GM12878 (cell line): ENCODE data around the gene LYRM4. TPM values are rescaled to one million over a fixed set of nuclear protein-coding genes. Genes with fewer than 3 reads are reported as not detected.

Source experiments
- ATAC-seq: fragments of 200-7000 bp; cut with Tn5 transposase; 3 replicates; pipeline ENCODE4 v1.9.1; 2020; ENCODE audit warnings: mild to moderate bottlenecking, moderate library complexity
- BruUV-seq: library from RNA; stranded (reverse); fragments of 400-500 nt; replicated peaks from 2 replicates; lab custom pipeline; 2021; lab: Mats Ljungman, UMichigan
- CTCF ChIA-PET: fragments of 300-600 bp; sonication (Branson Sonifier 250); formaldehyde crosslinking; extraction: SDS; loops from one replicate; lab custom pipeline; 2021; ENCODE audit warnings: inconsistent platforms; lab: Yijun Ruan, JAX
- POLR2A ChIA-PET: fragments of 350-600 bp; formaldehyde crosslinking; extraction: SDS; loops from one replicate; lab custom pipeline; 2021; ENCODE audit warnings: inconsistent platforms; lab: Charles Lee
- RAD21 ChIA-PET: fragments of 300-600 bp; sonication (Branson Sonifier 250); formaldehyde crosslinking; loops from one replicate; lab custom pipeline; 2023; ENCODE audit warnings: antibody characterized with exemption; ENCODE audit not compliant: unreplicated experiment; lab: Charles Lee
- SMC1A ChIA-PET: fragments of 300-600 bp; sonication (Branson Sonifier 250); formaldehyde crosslinking; loops from one replicate; lab custom pipeline; 2023; ENCODE audit not compliant: unreplicated experiment, uncharacterized antibody; lab: Charles Lee
- DNase-seq: peaks from one replicate; pipeline ENCODE4 v3.0.0-alpha.2; 2011; ENCODE audit warnings: low read depth, low spot score
- FAIRE-seq: peaks from 3 replicates; lab custom pipeline; 2011; peaks lifted over from hg19 to GRCh38; lab: Jason Lieb, UNC
- H2AFZ ChIP-seq: 2 replicates; pipeline ENCODE4 v1.6.0; 2011; ENCODE audit warnings: low read depth, low read length, control low read depth; ENCODE audit not compliant: control insufficient read depth
- H3K27ac ChIP-seq: 2 replicates; pipeline ENCODE4 v1.5.1; 2011; ENCODE audit warnings: control low read depth; ENCODE audit not compliant: control insufficient read depth, insufficient read depth
- H3K27me3 ChIP-seq, 2 experiments: replicated peaks in 1 of 2; 2 replicates each; pipeline versions ENCODE4 v1.6.0 to v1.6.1; 2011; ENCODE audit warnings: low read length in 1 of 2; ENCODE audit not compliant: control insufficient read depth in 2 of 2, insufficient read depth in 2 of 2
- H3K36me3 ChIP-seq, 2 experiments: 2 replicates each; pipeline ENCODE4 v1.5.1; 2011; ENCODE audit warnings: low read length in 1 of 2; ENCODE audit not compliant: control insufficient read depth in 2 of 2, insufficient read depth in 2 of 2
- H3K4me1 ChIP-seq: 2 replicates; pipeline ENCODE4 v1.6.1; 2011; ENCODE audit warnings: mild to moderate bottlenecking, low read length, moderate library complexity, mixed read lengths; ENCODE audit not compliant: control insufficient read depth, insufficient read depth
- H3K4me2 ChIP-seq: 2 replicates; pipeline ENCODE4 v1.6.0; 2011; ENCODE audit warnings: control low read depth; ENCODE audit not compliant: control insufficient read depth, insufficient read depth
- H3K4me3 ChIP-seq: fragments of 200-600 bp; sonication (generic); 2 replicates; pipeline ENCODE4 v1.5.1; 2016
- H3K79me2 ChIP-seq: 2 replicates; pipeline ENCODE4 v1.6.0; 2011; ENCODE audit warnings: low read length; ENCODE audit not compliant: control insufficient read depth, insufficient read depth
- H3K9ac ChIP-seq: 2 replicates; pipeline ENCODE4 v1.8.0; 2011; ENCODE audit warnings: low read length, control low read depth, mixed read lengths; ENCODE audit not compliant: control insufficient read depth, insufficient read depth
- H3K9me3 ChIP-seq: replicated peaks from 3 replicates; pipeline ENCODE4 v1.5.1; 2011; ENCODE audit warnings: mild to moderate bottlenecking, low read length; ENCODE audit not compliant: control insufficient read depth, insufficient read depth
- H4K20me1 ChIP-seq: 2 replicates; pipeline ENCODE4 v1.6.0; 2011; ENCODE audit not compliant: control insufficient read depth, insufficient read depth
- DPF2 ChIP-seq: fragments of 450-650 bp; IDR thresholded peaks from 2 replicates; pipeline ENCODE4 v1.6.1; 2017; ENCODE audit warnings: mild to moderate bottlenecking
- FOXM1 ChIP-seq: IDR thresholded peaks from 2 replicates; pipeline ENCODE4 v1.6.1; 2012; ENCODE audit warnings: low read depth, mild to moderate bottlenecking, inconsistent platforms, low read length, moderate library complexity
- HDAC2 ChIP-seq: fragments of 200-600 bp; sonication (generic); IDR thresholded peaks from 2 replicates; pipeline ENCODE4 v1.6.1; 2017
- HSF1 ChIP-seq: fragments of 150-350 bp; IDR thresholded peaks from 2 replicates; pipeline ENCODE4 v1.6.1; 2014; ENCODE audit warnings: mild to moderate bottlenecking, low read depth, low read length
- IKZF1 ChIP-seq: fragments of 450-650 bp; conservative IDR thresholded peaks from 2 replicates; pipeline ENCODE4 v1.6.1; 2017; ENCODE audit warnings: antibody characterized with exemption, mild to moderate bottlenecking
- PAX8 ChIP-seq: fragments of 450-650 bp; IDR thresholded peaks from 2 replicates; pipeline ENCODE4 v1.6.1; 2017; ENCODE audit warnings: mild to moderate bottlenecking, moderate library complexity
- RFX5 ChIP-seq: IDR thresholded peaks from 2 replicates; pipeline ENCODE4 v1.6.1; 2011; ENCODE audit warnings: low read depth, low read length, improper control_type of control experiment
- SIN3A ChIP-seq: IDR thresholded peaks from 2 replicates; pipeline ENCODE4 v1.6.1; 2012; ENCODE audit warnings: low read depth, low read length, improper control_type of control experiment
- SIX5 ChIP-seq: IDR thresholded peaks from 2 replicates; pipeline ENCODE4 v1.6.1; 2011; ENCODE audit warnings: mild to moderate bottlenecking, low read depth, low read length, moderate library complexity; ENCODE audit not compliant: severe bottlenecking
- SMAD1 ChIP-seq: fragments of 450-650 bp; IDR thresholded peaks from 2 replicates; pipeline ENCODE4 v1.6.1; 2018; ENCODE audit warnings: mild to moderate bottlenecking, low read depth; ENCODE audit not compliant: partially characterized antibody
- STAT1 ChIP-seq: fragments of 450-650 bp; conservative IDR thresholded peaks from 2 replicates; pipeline ENCODE4 v1.6.1; 2014; ENCODE audit warnings: antibody characterized with exemption, mild to moderate bottlenecking
- USF1 ChIP-seq: IDR thresholded peaks from 2 replicates; pipeline ENCODE4 v1.6.1; 2011; ENCODE audit warnings: borderline replicate concordance, low read depth, mild to moderate bottlenecking, moderate library complexity, mixed read lengths, low read length; ENCODE audit not compliant: insufficient read depth; ENCODE audit errors: extremely low read length
- ZNF622 ChIP-seq: fragments of 450-650 bp; IDR thresholded peaks from 2 replicates; pipeline ENCODE4 v1.6.1; 2017; ENCODE audit warnings: mild to moderate bottlenecking, inconsistent platforms
- ZSCAN29 ChIP-seq: fragments of 450-650 bp; IDR thresholded peaks from 2 replicates; pipeline ENCODE4 v1.6.1; 2017; ENCODE audit warnings: mild to moderate bottlenecking, moderate library complexity
- ZZZ3 ChIP-seq: IDR thresholded peaks from 2 replicates; pipeline ENCODE4 v1.6.1; 2011; ENCODE audit warnings: low read depth; ENCODE audit not compliant: control insufficient read depth, insufficient read length
- WGBS: methylation state at CpG from one replicate; pipeline ENCODE4 v1.1.6; 2016; ENCODE audit warnings: low lambda C conversion rate; ENCODE audit not compliant: insufficient replicate concordance, insufficient coverage; ENCODE audit errors: missing lambda C conversion rate; 5-methylcytosine and 5-hydroxymethylcytosine counted together
- in situ Hi-C: fragments of 300-500 bp; cut with MboI; formaldehyde crosslinking; loops from 9 replicates; pipeline ENCODE4 v1.14.3; 2018; ENCODE audit warnings: mixed read lengths
- intact Hi-C: fragments of 100-400 bp; cut with micrococcal nuclease; formaldehyde crosslinking; loops from one replicate; pipeline ENCODE4 v1.14.2; 2022; ENCODE audit not compliant: unreplicated experiment
- polyA plus RNA-seq, 11 experiments: library from polyadenylated mRNA; depleted of rRNA in 4 of 11; unstranded in 6 of 11; stranded (reverse) in 5 of 11; fragments of >200 nt; fragmentation: Nextera tagmentation in 4 of 11; fragmentation: Illumina TruSeq in 1 of 11; extraction: Ambion mirVana in 4 of 11; extraction: Trizol in 1 of 11; gene quantifications; 1 replicate in 1 of 11; 2 replicates in 10 of 11; pipeline versions ENCODE4 v1.2.1 to v1.2.3, GENCODE V29; 2011 to 2016; ENCODE audit warnings: inconsistent platforms in 2 of 11, missing spikeins in 2 of 11, low read depth in 1 of 11
- total RNA-seq, 4 experiments: library from RNA; depleted of rRNA in 3 of 4; stranded (reverse); fragments of >200 nt in 3 of 4; fragmentation: Illumina TruSeq in 1 of 4; extraction: Trizol in 1 of 4; gene quantifications; 2 replicates each; pipeline versions ENCODE4 v1.2.1 to v1.2.3, GENCODE V29; 2013 to 2021

LYRM4 gene
- total and polyA plus RNA-seq, 10 of the 15 experiments (the other 5 are each of a cell fraction or from before 2014, with no cell fraction given), result 32.7 to 66.8 (median 44.0) TPM

GRCh38 chr6:5220443-5220842, 40.3 kb downstream of the LYRM4 start:
- FAIRE-seq (no peak), DNase-seq (no peak)
- in situ Hi-C loops, result no loop called here
- Histone ChIP-seq H3K9me3 (no peaks in the 10 kb centered on the region), H3K27me3 (no peaks in the 10 kb centered on the region), H3K36me3 (no peaks in the 10 kb centered on the region; a peak in 1 of 4 replicates), H3K4me2 (no peak overlapping the region), H3K79me2 (no peaks in the 10 kb centered on the region)
- WGBS, result 91% methylated on average over 1 of the region's 1 CpG
- SMC1A ChIA-PET, result interaction anchor here (1.3 to 5.3 kb wide), 2 partner anchors 10 to 83 kb away, joined by 6 to 32 read pairs; no protein-coding TSS in a partner anchor
- no peak for TF ChIP-seq HDAC2
- no peak for TF ChIP-seq ZSCAN29
- no peak for TF ChIP-seq PAX8
- TF ChIP-seq, all 136 proteins: peak for 0
- H3K4me1 ChIP-seq, result no peaks in the 10 kb centered on the region
- POLR2A ChIA-PET, result no interaction called here
- H3K9ac ChIP-seq, result no peak overlapping the region
- no peaks in the 10 kb centered on the region for H4K20me1 ChIP-seq
- no peak overlapping the region for H2AFZ ChIP-seq
- intact Hi-C loops, result no loop called here
- H3K27ac ChIP-seq, result no peak overlapping the region
- H3K4me3 ChIP-seq, result no peak overlapping the region
- no peak for ATAC-seq
- CTCF ChIA-PET, result interaction anchor here (1.2 to 1.6 kb wide), 2 partner anchors 60 to 83 kb away, joined by 3 to 4 read pairs; no protein-coding TSS in a partner anchor
- RAD21 ChIA-PET, result interaction anchor here (1.8 to 4.1 kb wide), 2 partner anchors 159 to 183 kb away, joined by 5 to 10 read pairs; no protein-coding TSS in a partner anchor
- BruUV-seq, result no TSS peak

GRCh38 chr6:5219011-5219691, 41.6 kb downstream of the LYRM4 start:
- intact Hi-C loops, result no loop called here
- no TSS peak for BruUV-seq
- ATAC-seq, result no peak
- no peaks in the 10 kb centered on the region for H4K20me1 ChIP-seq
- FAIRE-seq, result no peak
- H3K4me2 ChIP-seq, result no peak overlapping the region
- WGBS, result 80% methylated on average over 5 of the region's 5 CpGs
- no peak overlapping the region for H3K27ac ChIP-seq
- CTCF ChIA-PET, result interaction anchor here (1.4 to 2.4 kb wide), 6 partner anchors 13 to 161 kb away, joined by 3 to 24 read pairs (median 6); partner anchors contain the start of genes FARS2 and LYRM4
- TF ChIP-seq SMAD1 (no peak), DPF2 (no peak), IKZF1 (no peak), ZNF622 (no peak), HSF1 (no peak), USF1 (no peak), SIN3A (no peak), RFX5 (no peak), STAT1 (no peak), ZZZ3 (no peak), SIX5 (no peak), FOXM1 (no peak)
- TF ChIP-seq, all 136 proteins: peak for 0
- no peak for DNase-seq
- no peaks in the 10 kb centered on the region for H3K4me1 ChIP-seq
- H3K79me2 ChIP-seq, result no peaks in the 10 kb centered on the region
- ChIA-PET POLR2A (interaction anchor here (0.6 kb wide), 1 partner anchor 461 kb away, joined by 6 read pairs; no protein-coding TSS in a partner anchor), RAD21 (interaction anchor here (1.0 to 4.1 kb wide), 4 partner anchors 83 to 184 kb away, joined by 3 to 10 read pairs (median 4); no protein-coding TSS in a partner anchor), SMC1A (interaction anchor here (0.6 to 5.3 kb wide), 8 partner anchors 12 to 1068 kb away, joined by 3 to 32 read pairs (median 4); no protein-coding TSS in a partner anchor)
- no peaks in the 10 kb centered on the region for H3K9me3 ChIP-seq
- H3K9ac ChIP-seq, result no peak overlapping the region
- in situ Hi-C loops, result no loop called here
- no peaks in the 10 kb centered on the region for H3K27me3 ChIP-seq
- no peak overlapping the region for H2AFZ ChIP-seq
- no peak overlapping the region for H3K4me3 ChIP-seq
- peaks cover 0 to 4% of the 10 kb centered on the region in 2 experiments; a peak in 2 of 4 replicates for H3K36me3 ChIP-seq
